IMR-90 (cell line): ENCODE data around the gene LRIT2. TPM values are rescaled to one million over a fixed set of nuclear protein-coding genes. Genes with fewer than 3 reads are reported as not detected.

Source experiments
- ATAC-seq: fragments of 200-7000 bp; cut with Tn5 transposase; 2 replicates; pipeline ENCODE4 v1.9.1; 2020; ENCODE audit warnings: low read depth, mild to moderate bottlenecking, moderate library complexity
- BruUV-seq: library from RNA; stranded (reverse); fragments of 400-500 nt; replicated peaks from 2 replicates; lab custom pipeline; 2021; lab: Mats Ljungman, UMichigan
- CTCF ChIA-PET: fragments of 300-600 bp; formaldehyde crosslinking; extraction: SDS; loops from one replicate; lab custom pipeline; 2021; ENCODE audit warnings: antibody characterized with exemption; lab: Yijun Ruan, JAX
- POLR2A ChIA-PET: fragments of 300-600 bp; sonication (Branson Sonifier 250); formaldehyde crosslinking; loops from one replicate; lab custom pipeline; 2022; ENCODE audit warnings: antibody characterized with exemption; ENCODE audit not compliant: unreplicated experiment; lab: Charles Lee
- DNase-seq: peaks from one replicate; pipeline ENCODE4 v3.0.0; 2013
- H2AFZ ChIP-seq: replicated peaks from 2 replicates; pipeline ENCODE3; 2013; ENCODE audit warnings: low read length, mild to moderate bottlenecking; ENCODE audit not compliant: poor library complexity
- H2AK5ac ChIP-seq: 2 replicates; pipeline ENCODE4 v1.6.1; 2013; ENCODE audit warnings: low read depth, low read length, inconsistent platforms
- H2AK9ac ChIP-seq: replicated peaks from 2 replicates; pipeline ENCODE3; 2013; ENCODE audit warnings: mild to moderate bottlenecking, low read depth, low read length, moderate library complexity; ENCODE audit not compliant: poor library complexity
- H2BK120ac ChIP-seq: 2 replicates; pipeline ENCODE4 v1.6.1; 2013; ENCODE audit warnings: low read depth, low read length, inconsistent platforms
- H2BK15ac ChIP-seq: 3 replicates; pipeline ENCODE4 v1.6.1; 2013; ENCODE audit warnings: low read depth, low read length, inconsistent platforms
- H2BK20ac ChIP-seq: 2 replicates; pipeline ENCODE4 v1.6.1; 2013; ENCODE audit warnings: low read depth, mild to moderate bottlenecking, inconsistent platforms, low read length, moderate library complexity
- H2BK5ac ChIP-seq: 2 replicates; pipeline ENCODE4 v1.6.1; 2013; ENCODE audit warnings: mild to moderate bottlenecking, low read depth, low read length, inconsistent platforms; ENCODE audit not compliant: poor library complexity, severe bottlenecking
- H3K14ac ChIP-seq: replicated peaks from 2 replicates; pipeline ENCODE4 v1.6.1; 2013; ENCODE audit warnings: low read depth, low read length, inconsistent platforms
- H3K18ac ChIP-seq: 2 replicates; pipeline ENCODE4 v1.6.1; 2013; ENCODE audit warnings: low read depth, low read length, control low read depth
- H3K23ac ChIP-seq: 2 replicates; pipeline ENCODE4 v1.6.1; 2013; ENCODE audit warnings: low read depth, low read length, inconsistent platforms
- H3K27ac ChIP-seq: 2 replicates; pipeline ENCODE4 v1.5.1; 2013; ENCODE audit warnings: mild to moderate bottlenecking, control low read depth, low read length; ENCODE audit not compliant: insufficient read depth
- H3K27me3 ChIP-seq: 2 replicates; pipeline ENCODE4 v1.6.1; 2013; ENCODE audit warnings: low read length; ENCODE audit not compliant: control insufficient read depth, insufficient read depth
- H3K36me3 ChIP-seq: 2 replicates; pipeline ENCODE4 v1.6.1; 2013; ENCODE audit warnings: low read length, mixed read lengths; ENCODE audit not compliant: control insufficient read depth, insufficient read depth
- H3K4ac ChIP-seq: 2 replicates; pipeline ENCODE4 v1.6.1; 2013; ENCODE audit warnings: low read depth, low read length, inconsistent platforms
- H3K4me1 ChIP-seq: 2 replicates; pipeline ENCODE4 v1.6.1; 2013; ENCODE audit warnings: low read length, mixed read lengths; ENCODE audit not compliant: control insufficient read depth, insufficient read depth
- H3K4me2 ChIP-seq: 2 replicates; pipeline ENCODE4 v1.6.1; 2013; ENCODE audit warnings: low read depth, mild to moderate bottlenecking, control low read depth, low read length, moderate library complexity
- H3K4me3 ChIP-seq: 2 replicates; pipeline ENCODE4 v1.5.1; 2013; ENCODE audit warnings: low read depth, mild to moderate bottlenecking, control low read depth, low read length, moderate library complexity; ENCODE audit not compliant: insufficient read depth
- H3K56ac ChIP-seq: 2 replicates; pipeline ENCODE4 v1.6.1; 2013; ENCODE audit warnings: low read length, inconsistent platforms; ENCODE audit not compliant: insufficient read depth; ENCODE audit errors: extremely low read depth
- H3K79me1 ChIP-seq, 2 experiments: 2 replicates each; pipeline ENCODE4 v1.6.1; 2013; ENCODE audit warnings: low read length in 2 of 2, inconsistent platforms in 1 of 2, low read depth in 1 of 2
- H3K9ac ChIP-seq: 2 replicates; pipeline ENCODE4 v1.6.1; 2013; ENCODE audit warnings: low read depth, low read length, control low read depth
- H3K9me1 ChIP-seq: 2 replicates; pipeline ENCODE4 v1.6.1; 2013; ENCODE audit warnings: low read length, inconsistent platforms; ENCODE audit not compliant: insufficient read depth
- H3K9me3 ChIP-seq: 2 replicates; pipeline ENCODE4 v1.6.1; 2013; ENCODE audit warnings: low read length; ENCODE audit not compliant: control insufficient read depth, insufficient read depth
- H4K20me1 ChIP-seq: 2 replicates; pipeline ENCODE4 v1.6.1; 2013; ENCODE audit warnings: low read length, inconsistent platforms; ENCODE audit not compliant: insufficient read depth
- H4K5ac ChIP-seq: 2 replicates; pipeline ENCODE4 v1.6.1; 2013; ENCODE audit warnings: mild to moderate bottlenecking, low read depth, low read length, control low read depth
- H4K8ac ChIP-seq, 2 experiments: 2 replicates each; pipeline ENCODE4 v1.6.1; 2013; ENCODE audit warnings: low read depth in 2 of 2, low read length in 2 of 2, control low read depth in 1 of 2, inconsistent platforms in 1 of 2
- H4K91ac ChIP-seq: 2 replicates; pipeline ENCODE4 v1.6.1; 2013; ENCODE audit warnings: low read depth, low read length, inconsistent platforms; ENCODE audit not compliant: insufficient read depth
- CHD1 ChIP-seq: IDR thresholded peaks from 2 replicates; pipeline ENCODE4 v1.6.1; 2012; ENCODE audit warnings: low read depth, low read length, improper control_type of control experiment
- MXI1 ChIP-seq: IDR thresholded peaks from 2 replicates; pipeline ENCODE4 v1.6.1; 2012; ENCODE audit warnings: low read depth, mild to moderate bottlenecking, low read length, moderate library complexity, borderline replicate concordance
- WGBS, 2 experiments: methylation state at CpG; one replicate each; pipeline versions ENCODE4 v1.1.5 to v1.1.7; 2013; ENCODE audit warnings: missing lambda C conversion rate in 2 of 2; ENCODE audit not compliant: insufficient read length in 1 of 2; ENCODE audit errors: extremely low coverage in 2 of 2; 5-methylcytosine and 5-hydroxymethylcytosine counted together
- dilution Hi-C: fragments of 300-500 bp; cut with HindIII; formaldehyde crosslinking; loops from one replicate; pipeline ENCODE4 v1.14.3; 2018; ENCODE audit warnings: low sequenced_read_pairs; ENCODE audit not compliant: unreplicated experiment
- in situ Hi-C: fragments of 300-500 bp; cut with MboI; formaldehyde crosslinking; loops from 3 replicates; pipeline ENCODE4 v1.14.3; 2019; ENCODE audit warnings: low sequenced_read_pairs, inconsistent platforms, mixed read lengths
- intact Hi-C: fragments of 100-400 bp; cut with micrococcal nuclease; formaldehyde crosslinking; loops from 2 replicates; pipeline ENCODE4 v1.10.0; 2022
- polyA plus RNA-seq, 3 experiments: library from polyadenylated mRNA; depleted of rRNA; stranded (reverse); fragments of >200 nt; gene quantifications; 2 replicates each; pipeline ENCODE4 v1.2.3, GENCODE V29; 2012; ENCODE audit warnings: low replicate concordance in 1 of 3
- total RNA-seq: library from RNA; depleted of rRNA; stranded (reverse); fragments of >200 nt; gene quantifications from 2 replicates; pipeline ENCODE4 v1.2.3, GENCODE V29; 2012
- TF ChIP-seq, protein P1 (sequence below): fragments of 150-350 bp; IDR thresholded peaks from 2 replicates; pipeline ENCODE4 v1.6.1; 2017; ENCODE audit warnings: mild to moderate bottlenecking, antibody characterized with exemption, low read length, low read depth

LRIT2 gene
- total and polyA plus RNA-seq, 2 of the 4 experiments (the other 2 are of a cell fraction) = not detected

GRCh38 chr10:84269773-84270172, 44.4 kb upstream of the LRIT2 start (continued):
- TF ChIP-seq CHD1 = no peak

DNA sequence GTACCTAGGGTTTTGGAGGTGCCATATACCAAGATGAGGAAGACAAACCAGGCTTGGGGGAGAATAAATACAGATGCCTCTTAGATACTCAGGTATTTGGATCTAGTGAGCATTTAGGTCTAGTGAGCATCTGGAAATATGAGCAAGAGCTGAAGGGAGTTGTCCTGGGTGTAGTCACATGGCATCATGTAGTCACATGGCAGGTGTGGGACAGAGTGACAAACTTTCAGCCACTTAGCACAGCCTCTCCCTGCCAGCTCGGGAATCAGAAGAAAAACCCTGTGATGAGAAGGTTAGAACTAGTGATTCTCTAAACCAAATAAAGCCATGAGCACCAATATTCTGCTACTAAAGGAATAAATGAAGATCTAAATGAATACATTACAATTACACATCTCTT, 43.8 kb upstream of the LRIT2 start:
- Histone ChIP-seq H3K18ac (0 out of 2 replicates have a peak overlapping the region, but pooled peaks have one; percentile 19), H3K4me1 (peaks cover 2% of the 10 kb centered on the region; the same call in 1 of the 2 replicates), H3K36me3 (no peaks in the 10 kb centered on the region), H3K56ac (no peak overlapping the region), H2BK15ac (peak overlapping the region; percentile 57; the same call in 1 of the 3 replicates), H3K23ac (no peak overlapping the region), H4K91ac (peak overlapping the region; percentile 40; the same call in 1 of the 2 replicates), H4K8ac (no peak overlapping the region), H3K9me1 (no peaks in the 10 kb centered on the region; the same call in 1 of the 2 replicates), H2AK5ac (0 out of 2 replicates have a peak overlapping the region, but pooled peaks have one; percentile 27), H3K9ac (no peak overlapping the region), H2BK120ac (peak overlapping the region; percentile 66), H2BK5ac (peak overlapping the region; percentile 16), H3K79me1 (no peaks in the 10 kb centered on the region), H3K14ac (no peak overlapping the region), H3K27me3 (no peaks in the 10 kb centered on the region), H3K4me2 (no peak overlapping the region), H4K5ac (peak overlapping the region; percentile 17; the same call in 1 of the 2 replicates), H2AK9ac (no peak overlapping the region), H3K4ac (peak overlapping the region; percentile 48; the same call in 1 of the 2 replicates), H4K20me1 (no peaks in the 10 kb centered on the region), H2BK20ac (peak overlapping the region; percentile 54; the same call in 1 of the 2 replicates), H3K9me3 (no peaks in the 10 kb centered on the region), H3K27ac (no peak overlapping the region), H3K4me3 (no peak overlapping the region), H2AFZ (no peak overlapping the region)
- in situ Hi-C loops (loop anchor here (5.0 to 10.0 kb wide), 2 partner anchors 96 to 263 kb away; no protein-coding TSS in a partner anchor), dilution Hi-C loops (no loop called here), intact Hi-C loops (loop anchor here (5.0 kb wide), 1 partner anchor 58 kb away; the partner anchor contains the start of gene CCSER2)
- DNase-seq = no peak
- ATAC-seq = no peak
- CTCF ChIA-PET = interaction anchor here (0.7 to 5.4 kb wide), 3 partner anchors 83 to 268 kb away, joined by 3 to 54 read pairs (median 4); no protein-coding TSS in a partner anchor
- no TSS peak for BruUV-seq
- whole genome bisulfite sequencing, 2 experiments = no CpG with 5 or more reads among the region's 1 CpG
- POLR2A ChIA-PET = no interaction called here
- no peak for TF ChIP-seq MXI1
- TF ChIP-seq, protein P1, sequence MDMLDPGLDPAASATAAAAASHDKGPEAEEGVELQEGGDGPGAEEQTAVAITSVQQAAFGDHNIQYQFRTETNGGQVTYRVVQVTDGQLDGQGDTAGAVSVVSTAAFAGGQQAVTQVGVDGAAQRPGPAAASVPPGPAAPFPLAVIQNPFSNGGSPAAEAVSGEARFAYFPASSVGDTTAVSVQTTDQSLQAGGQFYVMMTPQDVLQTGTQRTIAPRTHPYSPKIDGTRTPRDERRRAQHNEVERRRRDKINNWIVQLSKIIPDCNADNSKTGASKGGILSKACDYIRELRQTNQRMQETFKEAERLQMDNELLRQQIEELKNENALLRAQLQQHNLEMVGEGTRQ = peak; percentile 62
